ENCODE results near the gene CADM3. TPM values are rescaled to one million over a fixed set of nuclear protein-coding genes. Genes with fewer than 3 reads are reported as not detected.

CADM3 gene
- total and polyA plus RNA-seq, 2 of the 8 experiments (the other 6 are each of a cell fraction or from before 2014, with no cell fraction given), result 8.3 to 8.5 TPM

GRCh38 chr1:159190441-159190840 lies 19.0 kb downstream of the CADM3 start:
- Histone ChIP-seq H3K4me1 (replicated peaks in 1 of 4; ENCODE audit: control insufficient read depth in 3 of 4, insufficient read depth in 4 of 4, low read length in 3 of 4) (peaks cover 0 to 3% (median under 1%) of the 10 kb centered on the region in 4 experiments; a peak in 3 of 7 replicates), H3K23ac (ENCODE audit: insufficient read length) (no peak overlapping the region), H3K23me2 (ENCODE audit: low read depth, low read length) (peaks cover 12% of the 10 kb centered on the region), H2BK20ac (ENCODE audit: low read length) (no peak overlapping the region), H3K27ac (ENCODE audit: low read depth, low read length) (no peak overlapping the region), H3K9ac (replicated peaks in 1 of 4; ENCODE audit: extremely low read depth in 1 of 4, low read depth in 3 of 4, low read length in 3 of 4) (no peak overlapping the region), H2AK5ac (ENCODE audit: low read depth, low read length) (no peak overlapping the region), H3K4ac (replicated peaks; ENCODE audit: insufficient read length, low read depth, low read length) (no peak overlapping the region), H3K36me3 (ENCODE audit: control insufficient read depth in 2 of 4, insufficient read depth in 4 of 4, low read length in 3 of 4) (no peaks in the 10 kb centered on the region), H3K79me1 (ENCODE audit: low read depth, low read length) (no peaks in the 10 kb centered on the region), H3K4me3 (ENCODE audit: extremely low read depth in 1 of 4, insufficient read depth in 2 of 4, low read depth in 3 of 4, low read length in 4 of 4) (no peak overlapping the region), H2BK12ac (ENCODE audit: low read depth, low read length) (no peak overlapping the region), H3K18ac (ENCODE audit: extremely low read depth, low read length) (no peak overlapping the region), H4K8ac (ENCODE audit: extremely low read depth, insufficient read depth, low read length) (no peak overlapping the region), H3K27me3 (replicated peaks in 1 of 4; ENCODE audit: control insufficient read depth in 3 of 4, extremely low read depth in 1 of 4, insufficient read depth in 3 of 4, low read length in 3 of 4) (no peaks in the 10 kb centered on the region), H3K9me3 (ENCODE audit: insufficient read depth in 2 of 2, low read depth in 1 of 2, low read length in 1 of 2) (no peaks in the 10 kb centered on the region), H4K91ac (replicated peaks; ENCODE audit: insufficient read length, low read length) (no peak overlapping the region), H4K20me1 (replicated peaks in 1 of 2; ENCODE audit: control insufficient read depth in 1 of 2, insufficient read depth in 2 of 2, low read length in 2 of 2) (no peaks in the 10 kb centered on the region), H3K14ac (ENCODE audit: insufficient read length) (no peak overlapping the region), H2BK15ac (ENCODE audit: low read length) (no peak overlapping the region), H3K4me2 (ENCODE audit: insufficient read depth in 1 of 2, low read depth in 2 of 2, low read length in 2 of 2) (no peak overlapping the region), H2AFZ (ENCODE audit: low read length) (no peak overlapping the region), H3K56ac (replicated peaks; ENCODE audit: insufficient read length, low read depth, low read length) (no peak overlapping the region), H2BK5ac (ENCODE audit: low read depth, low read length) (no peak overlapping the region), H2BK120ac (replicated peaks; ENCODE audit: low read depth, low read length) (no peak overlapping the region), H3K79me2 (ENCODE audit: control insufficient read depth in 1 of 2, insufficient read depth in 2 of 2, low read length in 2 of 2) (peaks cover 0 to 5% of the 10 kb centered on the region in 2 experiments; a peak in 2 of 4 replicates), H4K5ac (ENCODE audit: insufficient read length, low read depth, low read length) (no peak overlapping the region)
- DNase-seq (ENCODE audit: low read depth in 1 of 2, low spot score in 2 of 2) (no peak), FAIRE-seq (no peak)
- ChIA-PET POLR2A (ENCODE audit: partially characterized antibody) (no interaction called here), CTCF (ENCODE audit: partially characterized antibody) (interaction anchor here (0.7 to 10.3 kb wide), 5 partner anchors 7 to 29 kb away, joined by 3 to 126 read pairs (median 4); no protein-coding TSS in a partner anchor)
- TF ChIP-seq SIN3A (conservative IDR thresholded peaks at IDR 0.05 in 1 of 2, IDR thresholded peaks at IDR 0.05 in 1 of 2; ENCODE audit: low read depth in 1 of 2, low read length in 2 of 2) (no peak), PHF8 (conservative IDR thresholded peaks at IDR 0.05; ENCODE audit: low read depth, low read length) (no peak), NRF1 (IDR thresholded peaks at IDR 0.05; ENCODE audit: low read depth, low read length) (no peak), CTBP2 (IDR thresholded peaks at IDR 0.05; ENCODE audit: borderline replicate concordance, insufficient read depth, insufficient read length, low read length) (no peak), CREB1 (IDR thresholded peaks at IDR 0.05) (no peak)
- WGBS, 2 experiments (ENCODE audit: extremely low coverage in 1 of 2, insufficient coverage in 1 of 2, insufficient read length in 1 of 2, insufficient replicate concordance in 2 of 2, low coverage in 1 of 2, low lambda C conversion rate in 2 of 2, missing lambda C conversion rate in 1 of 2), result 100% methylated on average over 2 of the region's 2 CpGs; no CpG with 5 or more reads in 1 of the 2 experiments

All from H1 (cell line).